HG03342 (cell line): ENCODE results near the gene HLCS.

Source experiments
- ATAC-seq: cut with Tn5 transposase; IDR thresholded peaks from one replicate; pipeline ENCODE4 v1.9.1; 2021; ENCODE audit warnings: mild to moderate bottlenecking, moderate library complexity; ENCODE audit not compliant: unreplicated experiment

HLCS gene

DNA sequence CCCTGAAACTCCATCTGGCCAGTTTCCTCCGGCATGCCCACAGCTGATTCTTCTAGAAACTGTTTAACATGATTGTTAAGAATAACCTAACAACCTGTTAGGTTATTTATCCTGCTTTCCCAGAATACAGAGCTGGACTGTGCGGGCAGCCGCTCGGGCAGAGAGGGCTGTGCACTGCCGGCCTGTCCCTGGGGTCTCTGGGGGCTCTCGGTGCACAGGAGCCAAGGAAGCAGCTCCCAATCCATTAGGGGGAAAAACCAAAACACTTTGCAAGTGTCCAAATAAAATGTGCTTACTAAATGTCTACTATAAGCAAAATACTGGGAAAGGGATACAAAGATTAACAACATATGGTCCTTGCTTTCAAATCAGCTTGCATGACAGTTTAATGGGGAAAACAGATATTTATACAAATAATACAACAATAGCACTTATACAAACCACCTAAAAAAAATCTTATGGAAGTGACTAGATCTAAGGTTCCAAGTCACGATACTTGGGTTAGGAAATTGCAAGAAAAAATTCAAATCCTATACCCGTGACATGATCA lies 50.7 kb downstream of the HLCS start:
- no peak for ATAC-seq

DNA sequence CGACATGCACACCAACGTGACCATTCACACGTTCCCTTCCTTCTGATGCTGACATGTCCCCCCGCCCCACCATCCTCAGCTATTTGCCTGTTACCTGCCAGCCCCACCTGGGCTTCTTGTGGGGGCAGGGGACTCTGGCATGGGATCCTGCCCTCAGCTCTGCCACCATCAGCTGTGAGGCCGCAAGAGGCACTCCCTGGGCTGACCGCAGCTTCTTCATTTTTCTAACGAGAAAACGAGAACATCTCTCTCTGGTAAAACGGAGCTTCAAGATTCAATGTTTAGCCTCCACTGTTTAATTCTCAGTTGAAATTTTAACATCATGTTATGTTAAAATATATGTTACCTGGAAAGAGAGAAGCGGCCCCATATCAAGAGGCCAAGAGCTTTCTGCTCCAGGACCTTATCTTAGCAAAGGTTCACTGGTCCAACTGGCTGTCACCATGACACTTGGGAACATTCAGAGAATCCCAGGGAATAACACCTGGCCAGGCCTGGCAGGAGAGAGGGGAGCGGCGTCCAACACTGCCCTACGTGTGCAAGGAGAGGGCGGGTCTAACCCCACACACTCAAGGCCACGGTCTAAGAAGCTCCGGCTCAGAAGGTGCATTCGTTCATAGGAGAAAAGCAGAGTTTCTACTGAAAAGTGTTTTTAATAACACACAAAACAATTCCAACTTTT lies 51.3 kb downstream of the HLCS start:
- ATAC-seq = no peak

DNA sequence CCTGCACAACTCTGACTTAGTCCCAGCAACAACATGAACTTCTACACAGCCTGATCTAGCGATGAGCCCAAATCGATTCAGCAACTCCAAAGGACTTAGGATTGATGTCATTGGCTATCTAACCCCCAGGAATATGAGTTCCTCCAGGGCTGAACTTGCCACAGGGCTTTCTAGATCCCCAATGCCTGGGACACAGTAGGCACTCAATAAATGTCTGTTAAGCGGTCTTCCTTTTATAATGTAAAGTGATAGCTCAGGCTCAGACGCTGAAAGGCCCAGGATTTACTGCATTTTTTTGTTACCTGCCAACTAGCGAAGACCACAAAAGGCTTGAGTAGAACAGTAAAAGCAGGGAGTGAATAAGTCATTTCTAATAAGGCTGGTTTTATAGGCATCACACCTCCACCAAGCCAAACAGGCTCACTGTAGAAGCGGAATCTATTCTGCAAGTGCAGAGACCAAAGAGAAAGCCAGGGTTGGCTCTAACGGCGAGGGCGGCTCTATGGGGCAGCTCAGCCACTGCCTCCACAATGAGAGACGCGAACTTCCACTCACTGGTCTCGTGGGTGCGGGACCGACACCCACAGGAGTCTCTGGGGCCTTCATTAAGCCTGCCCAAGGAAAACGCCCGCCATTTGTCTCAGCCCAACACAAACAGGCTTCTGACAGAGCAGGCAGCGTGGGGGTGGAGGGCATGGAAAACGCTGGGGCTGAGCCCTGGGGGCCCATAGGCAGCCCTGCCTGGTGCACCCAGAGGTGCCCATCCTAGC lies 52.0 kb downstream of the HLCS start:
- ATAC-seq = no peak

DNA sequence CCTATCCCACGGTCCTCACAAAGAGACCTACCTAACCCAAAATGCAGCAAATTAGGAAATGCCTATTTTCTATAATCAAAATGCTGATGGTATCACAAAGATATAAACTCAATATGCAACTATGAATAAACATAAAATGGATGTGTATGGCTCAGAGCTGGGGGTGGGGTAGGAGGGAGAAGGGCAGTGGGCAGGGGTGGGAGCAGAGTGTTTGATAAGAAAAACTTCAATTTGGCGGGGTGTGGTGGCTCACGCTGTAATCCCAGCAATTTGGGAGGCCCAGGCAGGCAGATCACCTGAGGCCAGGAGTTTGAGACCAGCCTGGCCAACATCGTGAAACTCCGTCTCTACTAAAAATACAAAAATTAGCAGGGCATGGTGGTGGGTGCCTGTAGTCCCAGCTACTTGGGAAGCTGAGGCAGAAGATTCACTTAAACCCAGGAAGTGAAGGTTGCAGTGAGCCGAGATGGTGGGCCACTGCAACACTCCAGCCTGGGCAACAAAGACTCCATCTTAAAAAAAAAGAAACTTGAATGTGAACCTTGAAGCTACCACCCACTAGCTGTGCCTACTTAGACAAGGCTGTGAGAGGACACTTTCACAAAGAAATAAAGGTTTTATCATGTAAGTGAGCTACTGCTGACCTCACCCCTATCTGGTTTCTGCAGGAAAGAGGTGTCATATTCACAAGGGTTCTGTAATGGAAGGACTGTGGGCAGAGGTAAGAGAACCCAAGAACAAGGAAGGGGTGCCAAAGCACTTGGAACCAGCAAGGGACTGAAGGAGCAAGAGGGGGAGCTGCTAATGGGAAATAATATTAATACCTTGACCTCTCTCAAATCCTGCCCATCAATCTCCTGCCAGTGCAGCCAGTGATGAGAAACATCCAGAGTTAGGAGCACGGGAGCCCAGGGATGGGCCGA lies 53.0 kb downstream of the HLCS start:
- ATAC-seq = no peak

DNA sequence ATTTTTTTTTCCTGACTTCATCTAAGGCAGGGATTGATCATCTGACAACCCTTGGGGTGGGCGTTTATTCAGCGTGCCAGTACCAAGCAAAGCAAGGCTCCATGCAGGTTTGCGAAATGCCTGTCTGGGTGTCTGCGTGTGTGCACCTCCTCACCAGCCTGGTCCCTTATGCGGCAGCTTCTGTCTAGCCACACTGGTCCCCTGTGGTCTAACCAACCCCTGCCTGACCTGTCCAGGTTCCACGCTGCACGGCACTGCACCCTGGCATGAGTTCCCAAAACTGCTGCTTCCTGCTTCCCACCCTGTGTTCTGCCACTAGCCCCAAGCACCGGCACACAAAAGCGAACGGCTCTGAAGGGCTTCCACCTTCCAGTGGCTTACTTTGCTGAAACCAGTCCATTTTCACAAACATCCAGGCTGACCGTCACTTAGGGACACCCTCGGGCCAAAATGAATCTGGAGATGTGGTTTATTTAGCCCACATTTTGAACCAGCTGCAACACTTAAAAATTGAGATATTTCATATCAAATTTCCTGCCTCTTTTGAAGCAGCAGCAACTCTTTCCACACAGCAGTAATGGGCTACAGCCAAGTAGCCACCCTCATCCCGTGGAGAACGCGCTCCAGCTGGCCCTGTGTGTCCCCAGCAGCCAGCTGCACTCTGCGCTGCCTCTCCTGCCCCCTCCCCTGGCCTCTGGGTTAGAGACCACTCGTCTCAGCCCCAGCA lies 55.7 kb downstream of the HLCS start:
- no peak for ATAC-seq

DNA sequence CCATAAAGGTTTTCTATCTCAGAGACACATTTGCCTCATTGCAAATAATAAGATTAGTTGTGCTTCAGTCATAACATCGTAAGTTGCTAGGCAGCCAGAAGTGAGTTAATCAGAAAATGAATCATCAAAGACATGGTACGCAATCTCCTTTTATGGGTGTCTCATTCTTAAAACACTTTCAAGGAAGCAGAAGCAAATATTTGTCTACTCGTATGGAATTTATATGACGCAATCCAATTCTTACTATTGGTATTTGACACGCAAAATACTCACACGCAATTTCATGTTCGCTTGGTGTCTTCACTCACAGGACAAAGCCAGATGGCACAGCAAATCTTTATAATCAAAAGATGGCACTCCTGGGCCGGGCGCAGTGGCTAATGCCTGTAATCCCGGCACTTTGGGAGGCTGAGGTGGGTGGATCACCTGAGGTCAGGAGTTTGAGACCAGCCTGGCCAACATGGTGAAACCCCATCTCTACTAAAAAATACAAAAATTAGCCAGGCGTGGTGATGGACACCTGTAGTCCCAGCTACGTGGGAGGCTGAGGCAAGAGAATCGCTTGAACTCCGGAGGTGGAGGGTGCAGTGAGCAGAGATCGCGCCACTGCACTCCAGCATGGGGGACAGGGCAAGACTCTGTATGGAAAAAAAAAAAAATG lies 56.4 kb downstream of the HLCS start:
- no peak for ATAC-seq

DNA sequence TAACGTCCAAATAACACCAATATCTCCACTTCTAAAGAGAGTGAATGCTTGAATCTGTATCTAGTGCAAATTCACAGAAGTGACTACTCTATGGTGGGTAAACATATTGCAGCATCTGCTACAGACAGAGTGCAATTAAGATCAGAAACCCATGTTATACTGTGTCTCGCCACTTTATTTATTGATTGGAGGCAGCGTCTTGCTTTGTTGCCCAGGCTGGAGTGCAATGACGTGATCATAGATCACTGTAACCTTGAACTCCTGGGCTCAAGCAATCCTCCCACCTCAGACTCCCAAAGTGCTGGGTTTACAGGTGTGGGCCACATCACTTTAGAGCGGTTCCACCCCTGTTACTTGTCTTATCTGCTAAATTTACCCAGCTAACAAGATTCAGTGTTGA lies 57.0 kb downstream of the HLCS start:
- ATAC-seq = no peak

DNA sequence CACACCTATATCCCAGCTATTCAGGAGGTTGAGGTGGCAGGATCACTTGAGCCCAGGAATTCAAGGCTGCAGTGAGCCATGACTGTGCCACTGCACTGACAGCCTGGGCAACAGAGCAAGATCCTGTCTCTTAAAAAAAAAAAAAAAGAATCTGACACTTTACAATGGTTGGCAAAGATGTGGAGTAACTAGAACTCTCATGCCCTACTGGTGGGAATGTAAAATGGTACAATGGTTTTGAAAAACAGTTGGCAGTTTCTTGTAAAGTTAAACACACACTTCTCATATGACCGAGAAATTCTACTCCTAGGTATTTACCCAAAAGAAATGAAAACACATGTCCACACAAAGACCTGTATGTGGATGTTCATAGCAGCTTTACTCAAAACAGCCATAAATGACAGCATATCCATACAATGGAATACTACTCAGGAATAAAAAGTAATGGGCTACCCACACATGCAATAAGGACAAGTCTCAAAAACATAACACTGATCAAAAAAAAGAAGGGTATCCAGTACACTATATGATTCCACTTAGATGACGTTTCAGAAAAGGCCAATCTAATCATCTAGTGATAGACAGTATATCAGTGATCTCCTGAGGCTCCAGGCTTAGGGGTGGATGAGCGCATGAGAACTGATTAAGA lies 58.1 kb downstream of the HLCS start:
- no peak for ATAC-seq

DNA sequence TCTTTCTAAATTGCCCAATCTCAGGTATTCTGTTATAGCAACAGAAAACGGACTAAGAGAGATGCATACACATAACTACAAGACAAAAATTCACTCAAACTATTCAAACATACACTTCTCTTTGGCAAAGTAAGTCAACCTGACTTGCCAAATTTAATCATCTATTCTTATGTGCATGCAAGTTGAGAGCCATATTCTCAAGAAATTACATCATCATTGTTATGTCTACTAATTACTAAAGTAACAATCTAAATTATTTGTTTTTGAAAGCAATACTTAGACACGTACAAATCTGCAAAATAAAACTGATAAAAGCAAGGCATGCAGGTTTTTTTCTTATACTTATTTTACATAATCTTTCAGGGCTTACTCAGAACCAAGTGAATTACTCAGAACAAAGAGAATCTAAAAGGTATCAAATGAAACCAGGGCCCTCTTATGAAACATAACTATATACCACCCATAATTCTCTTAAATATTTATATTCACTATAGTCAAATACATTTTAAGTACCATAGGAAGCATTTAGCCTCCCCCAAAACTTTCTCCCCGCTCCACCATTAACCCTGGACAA lies 62.3 kb downstream of the HLCS start:
- no peak for ATAC-seq

DNA sequence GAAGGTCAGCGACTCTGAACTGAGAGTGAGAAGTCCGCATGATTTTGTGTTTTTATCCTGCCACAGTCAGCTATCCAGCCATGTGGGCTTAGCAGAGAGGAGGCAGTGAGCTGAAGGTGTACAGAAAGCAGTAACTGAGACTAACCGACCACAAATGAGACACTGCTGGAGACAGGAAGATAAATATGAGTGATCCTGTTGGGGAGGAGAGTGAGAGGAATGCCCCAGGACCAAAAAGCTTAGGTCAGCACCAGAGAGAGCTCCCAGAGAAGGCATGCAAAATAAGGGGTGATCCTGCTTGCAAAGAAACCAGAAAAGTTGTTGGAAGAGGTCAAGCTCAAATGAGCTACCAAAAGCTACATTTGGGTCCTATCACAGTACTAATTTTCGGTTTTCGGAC lies 63.7 kb downstream of the HLCS start:
- no peak for ATAC-seq

DNA sequence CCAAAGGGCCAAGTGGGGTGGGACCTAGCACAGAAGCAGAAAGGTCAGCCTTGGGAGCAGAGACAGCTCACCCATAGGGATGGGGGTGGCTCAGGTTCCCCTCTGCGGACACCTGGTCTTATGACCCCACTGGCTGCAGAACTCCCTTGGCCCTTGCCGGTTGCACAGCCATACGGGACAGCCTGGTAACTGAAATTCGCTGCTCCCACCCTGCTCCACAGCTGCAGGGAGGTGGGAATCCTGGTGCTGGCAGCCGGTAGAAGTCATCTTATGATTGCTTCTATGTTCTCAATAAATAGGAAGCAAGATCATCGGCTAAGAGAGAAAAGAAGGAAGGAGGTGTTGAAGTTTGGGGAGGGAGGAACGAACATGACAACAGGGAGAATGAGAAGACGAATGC lies 64.1 kb downstream of the HLCS start:
- no peak for ATAC-seq

DNA sequence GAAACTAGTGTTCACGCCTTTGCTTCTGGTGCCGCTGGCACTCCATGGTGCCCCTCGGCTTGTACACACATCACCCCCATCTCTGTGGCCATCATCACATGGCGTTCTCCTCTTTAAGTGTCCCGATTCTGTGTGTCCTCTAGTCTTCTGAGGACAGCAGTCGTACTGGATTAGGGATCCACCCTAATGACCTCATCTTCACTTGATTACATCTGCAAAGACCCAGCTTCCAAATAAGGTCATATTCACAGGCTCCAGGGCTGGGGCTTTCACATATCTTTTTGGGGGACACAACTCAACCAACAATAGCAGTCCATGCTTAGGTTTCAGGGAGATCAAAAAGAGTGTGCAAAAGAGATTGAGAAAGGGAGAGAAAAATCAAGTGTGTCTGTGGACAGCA lies 64.9 kb downstream of the HLCS start:
- no peak for ATAC-seq

DNA sequence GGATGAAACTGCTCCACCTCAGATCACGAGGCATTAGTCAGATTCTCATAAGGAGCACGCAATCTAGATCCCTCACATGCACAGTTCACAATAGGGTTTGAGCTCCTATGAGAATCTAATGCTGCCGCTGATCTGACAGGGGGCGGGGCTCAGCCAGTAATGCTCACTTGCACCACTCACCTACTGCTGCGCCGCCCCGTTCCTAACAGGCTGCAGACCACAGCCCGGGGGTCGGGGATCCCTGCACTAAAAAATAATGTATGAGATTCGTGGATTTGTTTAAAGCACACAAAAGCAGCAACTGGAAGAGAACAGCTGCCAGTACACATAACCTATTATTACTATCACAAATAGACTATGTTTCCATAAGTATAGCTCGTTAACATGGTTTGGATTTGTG lies 72.9 kb downstream of the HLCS start:
- ATAC-seq = no peak

DNA sequence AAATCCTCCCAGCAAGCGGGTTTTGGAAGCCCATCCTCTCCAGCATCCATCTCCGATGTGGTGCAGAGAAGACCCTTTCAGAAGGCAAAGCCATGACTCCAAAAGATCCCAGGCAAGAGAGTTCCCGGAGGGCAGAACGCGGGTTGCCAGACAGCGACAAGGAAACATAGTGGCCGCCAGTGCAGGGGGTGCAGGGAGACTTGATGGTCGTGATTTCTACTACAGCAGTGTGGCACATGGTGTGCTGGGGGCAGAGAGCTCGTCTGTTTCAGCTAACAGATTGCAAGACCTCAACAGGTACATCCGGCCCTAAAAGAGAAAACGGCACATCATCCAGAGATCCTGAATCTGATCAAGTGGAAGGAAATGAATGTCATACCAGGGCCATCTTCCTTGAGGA lies 74.3 kb downstream of the HLCS start:
- ATAC-seq = no peak

DNA sequence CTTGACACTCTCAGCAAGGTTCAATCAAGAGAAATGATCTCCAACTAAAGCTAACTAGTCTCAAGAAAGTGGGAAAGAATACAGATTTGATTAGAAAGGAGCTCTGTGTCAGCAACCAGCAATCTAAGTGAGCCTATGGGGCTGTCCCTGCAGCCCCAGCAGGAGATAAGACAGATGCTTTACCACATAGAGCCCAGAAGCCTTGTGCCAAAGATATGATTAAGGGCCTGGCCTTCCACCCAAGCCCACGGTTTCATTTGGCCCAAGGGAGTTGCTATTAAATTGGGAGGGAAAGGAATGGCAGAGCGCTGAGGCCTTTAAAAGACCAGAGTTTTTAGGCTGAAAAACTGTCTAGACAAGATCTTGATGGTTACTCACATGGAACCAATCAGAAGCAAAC lies 74.8 kb downstream of the HLCS start:
- no peak for ATAC-seq

DNA sequence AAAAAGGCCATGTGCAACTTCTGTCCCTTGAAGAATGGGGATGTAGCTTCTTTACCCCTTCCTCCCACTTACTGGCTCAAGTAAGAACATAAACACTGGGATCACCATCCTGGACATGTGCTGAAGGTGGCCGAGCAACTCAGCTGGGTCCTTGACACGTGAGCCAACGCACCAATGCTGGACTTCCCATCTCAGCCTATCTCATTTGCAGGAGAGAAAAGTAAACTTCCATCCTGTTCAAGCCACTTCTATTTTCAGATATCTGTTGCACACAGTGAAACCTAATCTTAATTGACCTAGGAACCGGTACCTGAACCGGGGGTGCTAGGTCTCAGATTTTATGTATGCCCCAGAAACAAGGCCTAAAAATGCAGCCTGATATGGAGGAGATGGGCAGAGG lies 75.3 kb downstream of the HLCS start:
- ATAC-seq = no peak

DNA sequence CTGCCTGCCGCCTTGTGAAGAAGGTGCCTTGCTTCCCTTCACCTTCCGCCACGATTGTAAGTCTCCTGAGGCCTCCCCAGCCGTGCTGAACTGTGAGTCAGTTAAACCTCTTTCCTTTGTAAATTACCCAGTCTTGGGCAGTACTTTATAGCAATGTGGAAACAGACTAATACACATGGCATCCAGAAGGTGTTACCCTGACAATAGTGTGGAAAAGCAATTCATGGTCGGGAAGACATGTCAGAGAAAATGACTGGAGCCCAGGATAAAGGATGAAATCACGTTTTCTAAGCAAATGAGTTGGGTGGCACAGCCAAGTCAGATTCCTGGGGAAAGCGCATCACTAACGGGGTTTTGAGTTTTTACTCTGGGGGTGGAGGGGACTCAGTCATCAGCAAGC lies 76.4 kb downstream of the HLCS start:
- ATAC-seq = no peak

DNA sequence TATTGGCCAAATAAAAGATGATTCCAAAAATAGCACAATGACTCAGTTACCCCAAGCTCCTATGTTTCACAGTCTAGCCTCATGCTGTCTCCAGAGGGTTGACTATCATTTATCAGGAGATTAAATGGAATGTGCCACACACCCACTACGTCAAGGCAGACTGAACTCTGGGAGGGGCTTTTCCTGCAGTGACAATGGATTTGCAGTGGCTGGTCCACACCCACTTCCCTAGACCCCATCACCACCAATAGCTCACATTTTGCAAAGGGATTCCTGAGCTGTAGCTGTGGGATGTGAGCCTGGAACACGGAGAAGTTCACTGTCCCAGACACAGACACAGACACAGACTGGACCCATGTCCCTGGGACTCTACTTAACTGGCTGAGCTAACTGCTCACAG lies 77.1 kb downstream of the HLCS start:
- ATAC-seq = no peak

DNA sequence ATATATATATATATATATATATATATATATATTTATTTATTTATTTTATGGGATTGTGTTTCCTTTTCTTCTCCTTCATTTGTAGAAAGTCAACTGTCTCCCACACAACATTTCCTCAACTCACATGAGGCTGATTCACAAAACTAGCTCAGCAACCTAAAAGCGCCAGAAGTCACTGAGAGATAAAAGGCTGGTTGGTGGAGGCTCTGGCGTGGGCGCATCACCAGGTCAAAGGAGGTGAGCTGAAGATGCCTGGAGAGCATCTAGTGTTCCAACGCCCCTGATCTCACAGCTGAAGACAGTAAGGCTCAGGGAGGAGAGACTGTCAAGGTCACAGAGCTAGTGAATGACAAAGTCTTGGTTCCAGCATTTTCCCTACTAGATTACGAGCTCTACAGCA lies 78.0 kb downstream of the HLCS start:
- ATAC-seq = no peak
